CD4-positive, CD25-positive, alpha-beta regulatory T cell (primary cell): ENCODE measurements around the gene NEGR1. TPM values are rescaled to one million over a fixed set of nuclear protein-coding genes. Genes with fewer than 3 reads are reported as not detected.

Experiments
- ATAC-seq, 2 donors: fragments of 150-1000 bp; cut with Tn5 transposase; one replicate each; pipeline ENCODE4 v1.10.0; 2021; ENCODE audit warnings: low read depth in 2 of 2, moderate number of reproducible peaks in 2 of 2, moderate library complexity in 1 of 2
- DNase-seq, 3 donors: peaks; one replicate each; pipeline versions ENCODE4 v3.0.0 to v3.0.0-alpha.2; 2012 to 2022; ENCODE audit warnings: mixed read lengths in 1 of 3
- H3K27ac ChIP-seq: one replicate; pipeline ENCODE4 v1.7.0; 2013; ENCODE audit warnings: mild to moderate bottlenecking, low read length; ENCODE audit not compliant: insufficient read depth, poor library complexity, severe bottlenecking
- H3K27me3 ChIP-seq: one replicate; pipeline ENCODE4 v1.7.0; 2013; ENCODE audit warnings: low read length; ENCODE audit not compliant: control insufficient read depth, insufficient read depth
- H3K36me3 ChIP-seq: one replicate; pipeline ENCODE4 v1.7.0; 2013; ENCODE audit warnings: mild to moderate bottlenecking, low read length, moderate library complexity; ENCODE audit not compliant: control insufficient read depth, insufficient read depth
- H3K4me1 ChIP-seq: 2 replicates; pipeline ENCODE4 v1.7.0; 2013; ENCODE audit warnings: mild to moderate bottlenecking, low read length; ENCODE audit not compliant: insufficient read depth, control insufficient read depth, poor library complexity, severe bottlenecking
- H3K4me3 ChIP-seq: one replicate; pipeline ENCODE4 v1.7.0; 2013; ENCODE audit warnings: low read depth, mild to moderate bottlenecking, low read length, moderate library complexity
- H3K9me3 ChIP-seq, 2 experiments: 1 replicate in 1 of 2; 2 replicates in 1 of 2; pipeline ENCODE4 v1.7.0; 2013; ENCODE audit warnings: low read length in 2 of 2, mild to moderate bottlenecking in 1 of 2, moderate library complexity in 1 of 2; ENCODE audit not compliant: control insufficient read depth in 2 of 2
- H3K27ac Mint-ChIP-seq, 3 donors: one replicate each; pipeline ENCODE4 v1.8.0; 2020 to 2022; ENCODE audit warnings: mild to moderate bottlenecking in 3 of 3, mixed read lengths in 3 of 3, moderate library complexity in 2 of 3
- H3K27me3 Mint-ChIP-seq: one replicate; pipeline ENCODE4 v1.8.0; 2022; ENCODE audit warnings: mild to moderate bottlenecking, mixed read lengths
- H3K36me3 Mint-ChIP-seq: one replicate; pipeline ENCODE4 v1.8.0; 2020; ENCODE audit warnings: mixed read lengths
- H3K4me1 Mint-ChIP-seq, 4 donors: one replicate each; pipeline ENCODE4 v1.8.0; 2020 to 2022; ENCODE audit warnings: mixed read lengths in 4 of 4, mild to moderate bottlenecking in 1 of 4
- H3K4me3 Mint-ChIP-seq, 4 donors: one replicate each; pipeline ENCODE4 v1.8.0; 2020 to 2022; ENCODE audit warnings: mild to moderate bottlenecking in 4 of 4, mixed read lengths in 4 of 4, moderate library complexity in 3 of 4
- H3K9me3 Mint-ChIP-seq, 7 donors: one replicate each; pipeline ENCODE4 v1.8.0; 2020 to 2022; ENCODE audit warnings: mixed read lengths in 7 of 7, mild to moderate bottlenecking in 3 of 7, moderate library complexity in 2 of 7
- polyA plus RNA-seq, 4 donors: library from polyadenylated mRNA; unstranded; fragments of 300-500 nt; fragmentation: Illumina TruSeq; gene quantifications; one replicate each; pipeline ENCODE4 v1.2.3, GENCODE V29; 2021
- total RNA-seq: library from RNA; stranded (reverse); gene quantifications from one replicate; pipeline ENCODE4 v1.2.3, GENCODE V29; 2022

Gene NEGR1
- total and polyA plus RNA-seq, 5 donors from 2014 or later, result not detected

GRCh38 chr1:71777094-71777493, 505.2 kb downstream of the NEGR1 start:
- Mint-ChIP-seq H3K27ac (no peak overlapping the region), H3K9me3 (peaks cover 0 to 9% (median 2%) of the 10 kb centered on the region in 7 donors), H3K4me1 (peaks cover 0 to 10% (median 0%) of the 10 kb centered on the region in 4 donors), H3K27me3 (no peaks in the 10 kb centered on the region), H3K36me3 (no peaks in the 10 kb centered on the region), H3K4me3 (no peak overlapping the region)
- peaks cover 3 to 4% of the 10 kb centered on the region in 2 experiments for H3K9me3 ChIP-seq
- no peak overlapping the region for H3K4me3 ChIP-seq
- no peaks in the 10 kb centered on the region for H3K27me3 ChIP-seq
- no peaks in the 10 kb centered on the region for H3K36me3 ChIP-seq
- no peaks in the 10 kb centered on the region for H3K4me1 ChIP-seq
- ATAC-seq (no peak), DNase-seq (no peak)
- H3K27ac ChIP-seq, result no peak overlapping the region

- Mint-ChIP-seq H3K27me3 (no peaks in the 10 kb centered on the region), H3K36me3 (no peaks in the 10 kb centered on the region), H3K27ac (no peak overlapping the region), H3K9me3 (peaks cover 0 to 10% (median 3%) of the 10 kb centered on the region in 7 donors), H3K4me3 (no peak overlapping the region), H3K4me1 (peaks cover 0 to 4% (median 0%) of the 10 kb centered on the region in 4 donors)
- no peaks in the 10 kb centered on the region for H3K9me3 ChIP-seq
- H3K4me3 ChIP-seq, result no peak overlapping the region
- H3K36me3 ChIP-seq, result no peaks in the 10 kb centered on the region
- H3K27me3 ChIP-seq, result no peaks in the 10 kb centered on the region
- H3K4me1 ChIP-seq, result no peaks in the 10 kb centered on the region
- no peak for ATAC-seq
- no peak for DNase-seq
- H3K27ac ChIP-seq, result no peak overlapping the region
These were observed 507.6 kb downstream of the NEGR1 start for GRCh38 chr1:71774705-71775104.

- H3K4me3 ChIP-seq, result no peak overlapping the region
- no peak for DNase-seq
- peaks cover 0 to 8% (median 6%) of the 10 kb centered on the region in 7 donors for H3K9me3 Mint-ChIP-seq
- no peaks in the 10 kb centered on the region for H3K27me3 Mint-ChIP-seq
- no peak for ATAC-seq
- no peaks in the 10 kb centered on the region for H3K36me3 Mint-ChIP-seq
- peaks cover 0 to 4% (median 0%) of the 10 kb centered on the region in 4 donors for H3K4me1 Mint-ChIP-seq
- H3K4me3 Mint-ChIP-seq, result no peak overlapping the region
- no peaks in the 10 kb centered on the region for H3K4me1 ChIP-seq
- peaks cover 0 to 3% of the 10 kb centered on the region in 2 experiments for H3K9me3 ChIP-seq
- no peak overlapping the region for H3K27ac Mint-ChIP-seq
- H3K36me3 ChIP-seq, result no peaks in the 10 kb centered on the region
- no peak overlapping the region for H3K27ac ChIP-seq
- no peaks in the 10 kb centered on the region for H3K27me3 ChIP-seq
These were observed 512.2 kb downstream of the NEGR1 start for GRCh38 chr1:71770121-71770520.

GRCh38 chr1:71766748-71767147, 515.6 kb downstream of the NEGR1 start:
- H3K27ac ChIP-seq, result no peak overlapping the region
- H3K27ac Mint-ChIP-seq, result no peak overlapping the region
- H3K27me3 Mint-ChIP-seq, result no peaks in the 10 kb centered on the region
- no peak for DNase-seq
- no peaks in the 10 kb centered on the region for H3K36me3 Mint-ChIP-seq
- H3K4me3 ChIP-seq, result no peak overlapping the region
- H3K9me3 Mint-ChIP-seq, result peaks cover 0 to 15% (median 6%) of the 10 kb centered on the region in 7 donors
- H3K4me1 Mint-ChIP-seq, result no peaks in the 10 kb centered on the region
- no peaks in the 10 kb centered on the region for H3K4me1 ChIP-seq
- H3K36me3 ChIP-seq, result no peaks in the 10 kb centered on the region
- H3K4me3 Mint-ChIP-seq, result no peak overlapping the region
- peaks cover 0 to 3% of the 10 kb centered on the region in 2 experiments for H3K9me3 ChIP-seq
- no peak for ATAC-seq
- no peaks in the 10 kb centered on the region for H3K27me3 ChIP-seq

- Mint-ChIP-seq H3K4me3 (no peak overlapping the region), H3K27me3 (no peaks in the 10 kb centered on the region), H3K36me3 (no peaks in the 10 kb centered on the region), H3K9me3 (peaks cover 0 to 15% (median 3%) of the 10 kb centered on the region in 7 donors), H3K4me1 (no peaks in the 10 kb centered on the region), H3K27ac (no peak overlapping the region)
- DNase-seq (no peak), ATAC-seq (no peak)
- no peaks in the 10 kb centered on the region for H3K4me1 ChIP-seq
- H3K4me3 ChIP-seq, result no peak overlapping the region
- H3K36me3 ChIP-seq, result no peaks in the 10 kb centered on the region
- no peak overlapping the region for H3K27ac ChIP-seq
- H3K9me3 ChIP-seq, result no peaks in the 10 kb centered on the region
- no peaks in the 10 kb centered on the region for H3K27me3 ChIP-seq
These were observed 519.7 kb downstream of the NEGR1 start for GRCh38 chr1:71762514-71763255.

- no peak overlapping the region for H3K4me3 ChIP-seq
- no peaks in the 10 kb centered on the region for H3K36me3 ChIP-seq
- DNase-seq (no peak), ATAC-seq (no peak)
- H3K27ac Mint-ChIP-seq, result peak overlapping the region in 1 of 3 donors; percentile 53
- H3K4me1 ChIP-seq, result no peaks in the 10 kb centered on the region
- no peaks in the 10 kb centered on the region for H3K36me3 Mint-ChIP-seq
- peaks cover 0 to 17% (median 6%) of the 10 kb centered on the region in 7 donors for H3K9me3 Mint-ChIP-seq
- no peaks in the 10 kb centered on the region for H3K27me3 Mint-ChIP-seq
- H3K9me3 ChIP-seq, result no peaks in the 10 kb centered on the region
- peaks cover 0 to 4% (median 0%) of the 10 kb centered on the region in 4 donors for H3K4me1 Mint-ChIP-seq
- H3K27me3 ChIP-seq, result no peaks in the 10 kb centered on the region
- no peak overlapping the region for H3K27ac ChIP-seq
- H3K4me3 Mint-ChIP-seq, result no peak overlapping the region
These were observed 526.9 kb downstream of the NEGR1 start for GRCh38 chr1:71755441-71755840.

- Histone ChIP-seq H3K36me3 (no peaks in the 10 kb centered on the region), H3K4me1 (no peaks in the 10 kb centered on the region), H3K4me3 (no peak overlapping the region), H3K27me3 (no peaks in the 10 kb centered on the region), H3K9me3 (no peaks in the 10 kb centered on the region), H3K27ac (no peak overlapping the region)
- DNase-seq, result no peak
- no peak overlapping the region for H3K4me3 Mint-ChIP-seq
- peaks cover 2 to 17% (median 9%) of the 10 kb centered on the region in 7 donors for H3K9me3 Mint-ChIP-seq
- peaks cover 0 to 4% (median 0%) of the 10 kb centered on the region in 4 donors for H3K4me1 Mint-ChIP-seq
- no peaks in the 10 kb centered on the region for H3K36me3 Mint-ChIP-seq
- no peak for ATAC-seq
- H3K27ac Mint-ChIP-seq, result no peak overlapping the region
- H3K27me3 Mint-ChIP-seq, result no peaks in the 10 kb centered on the region
These were observed 528.6 kb downstream of the NEGR1 start for GRCh38 chr1:71753746-71754145.

GRCh38 chr1:71745326-71745725, 537.0 kb downstream of the NEGR1 start:
- DNase-seq (no peak), ATAC-seq (no peak)
- Mint-ChIP-seq H3K9me3 (peaks cover 0 to 8% (median 3%) of the 10 kb centered on the region in 7 donors), H3K4me1 (no peaks in the 10 kb centered on the region), H3K4me3 (no peak overlapping the region), H3K27me3 (no peaks in the 10 kb centered on the region), H3K36me3 (no peaks in the 10 kb centered on the region), H3K27ac (no peak overlapping the region)
- no peaks in the 10 kb centered on the region for H3K4me1 ChIP-seq
- H3K27ac ChIP-seq, result no peak overlapping the region
- peaks cover 0 to 4% of the 10 kb centered on the region in 2 experiments for H3K9me3 ChIP-seq
- H3K27me3 ChIP-seq, result no peaks in the 10 kb centered on the region
- no peak overlapping the region for H3K4me3 ChIP-seq
- no peaks in the 10 kb centered on the region for H3K36me3 ChIP-seq
